GM18519 (cell line): ENCODE measurements around the gene ITGAD.
A peak's percentile ranks its signal among the peaks of the same experiment; 100 is the strongest.

Experiments used
- ATAC-seq: cut with Tn5 transposase; IDR thresholded peaks from one replicate; pipeline ENCODE4 v1.9.1; 2021; ENCODE audit warnings: mild to moderate bottlenecking, moderate library complexity; ENCODE audit not compliant: unreplicated experiment, low FRiP score

Gene ITGAD

DNA sequence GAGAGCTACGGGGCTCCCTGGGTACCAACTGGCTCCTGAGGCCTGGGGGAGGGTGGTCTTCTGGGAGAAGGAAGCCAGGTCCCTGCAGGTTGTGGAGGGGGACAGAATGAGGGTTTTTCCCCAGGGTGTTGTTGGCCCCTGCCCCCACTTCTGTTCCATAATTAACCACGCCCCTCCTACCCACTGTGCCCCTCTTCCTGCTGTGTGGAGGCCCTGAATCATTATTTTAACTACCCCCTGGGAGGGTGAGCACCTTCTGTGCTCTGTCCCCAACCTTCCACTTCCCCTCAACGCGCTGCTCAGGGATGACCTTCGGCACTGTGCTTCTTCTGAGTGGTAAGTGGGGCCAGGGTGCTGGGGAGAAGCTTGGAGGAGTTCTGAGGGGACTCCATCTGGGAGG lies at the start of gene ITGAD:
TSS of gene ITGAD (plus strand) at position 280 of the 400 bp plus-strand sequence. CDS start at position 306, 26 bp downstream.
- no peak for ATAC-seq

DNA sequence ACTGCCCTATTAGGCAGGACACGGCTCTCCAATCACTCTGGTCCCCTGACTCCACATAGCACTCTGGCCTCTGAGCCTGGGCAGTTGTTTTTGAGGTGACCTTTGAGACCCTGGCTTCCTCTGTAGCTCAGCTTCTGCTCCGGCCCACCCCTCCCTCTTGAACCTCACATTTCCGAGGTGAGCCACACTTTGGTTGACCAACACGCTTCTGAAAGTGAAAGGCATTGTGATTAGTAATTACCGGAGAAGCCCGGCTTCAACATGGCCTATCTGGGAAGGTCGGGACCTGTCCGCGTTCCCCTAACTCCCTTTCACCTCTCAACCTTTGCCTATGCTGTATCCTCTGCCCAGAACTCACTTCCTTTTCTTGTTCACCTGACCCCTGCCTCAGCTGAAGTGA lies 48.4 kb upstream of the ITGAD start:
- no peak for ATAC-seq

DNA sequence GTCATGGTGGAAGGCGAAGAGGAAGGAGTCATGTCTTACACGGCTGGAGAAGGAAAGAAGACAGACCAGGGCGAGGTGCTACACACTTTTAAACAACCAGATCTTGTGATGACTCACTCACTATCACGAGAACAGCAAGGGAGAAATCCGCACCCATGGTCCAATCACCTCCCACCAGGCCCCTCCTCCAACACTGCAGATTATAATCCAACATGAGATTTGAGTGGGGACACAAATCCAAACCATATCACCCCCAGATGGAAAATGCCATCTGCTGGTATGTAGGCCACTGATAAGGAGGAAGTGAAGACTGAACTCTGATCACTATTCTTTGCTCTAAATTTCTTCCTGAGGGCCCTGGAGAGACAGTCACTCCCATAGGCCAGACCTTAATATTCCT lies 45.7 kb upstream of the ITGAD start:
- ATAC-seq, result no peak

DNA sequence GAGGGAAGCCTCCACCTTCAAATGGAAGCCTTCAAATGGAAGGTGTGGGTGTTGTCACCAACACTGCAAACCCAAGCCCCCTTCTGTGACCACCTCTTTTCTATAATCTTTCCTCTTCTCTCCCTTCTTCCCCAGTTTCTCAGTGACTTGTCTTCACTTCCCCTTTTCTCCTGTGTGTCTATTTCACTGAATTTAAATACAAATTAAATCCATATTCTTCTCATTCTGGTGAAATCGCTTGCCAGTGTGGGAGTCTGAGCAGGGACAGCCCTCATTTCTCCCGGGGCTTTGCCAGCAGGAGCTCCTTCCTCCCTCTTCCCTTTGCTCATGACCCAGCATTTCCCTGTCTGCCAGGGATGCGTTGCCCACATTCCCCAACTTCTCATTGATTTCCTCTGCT lies 44.6 kb upstream of the ITGAD start:
- ATAC-seq, result no peak

DNA sequence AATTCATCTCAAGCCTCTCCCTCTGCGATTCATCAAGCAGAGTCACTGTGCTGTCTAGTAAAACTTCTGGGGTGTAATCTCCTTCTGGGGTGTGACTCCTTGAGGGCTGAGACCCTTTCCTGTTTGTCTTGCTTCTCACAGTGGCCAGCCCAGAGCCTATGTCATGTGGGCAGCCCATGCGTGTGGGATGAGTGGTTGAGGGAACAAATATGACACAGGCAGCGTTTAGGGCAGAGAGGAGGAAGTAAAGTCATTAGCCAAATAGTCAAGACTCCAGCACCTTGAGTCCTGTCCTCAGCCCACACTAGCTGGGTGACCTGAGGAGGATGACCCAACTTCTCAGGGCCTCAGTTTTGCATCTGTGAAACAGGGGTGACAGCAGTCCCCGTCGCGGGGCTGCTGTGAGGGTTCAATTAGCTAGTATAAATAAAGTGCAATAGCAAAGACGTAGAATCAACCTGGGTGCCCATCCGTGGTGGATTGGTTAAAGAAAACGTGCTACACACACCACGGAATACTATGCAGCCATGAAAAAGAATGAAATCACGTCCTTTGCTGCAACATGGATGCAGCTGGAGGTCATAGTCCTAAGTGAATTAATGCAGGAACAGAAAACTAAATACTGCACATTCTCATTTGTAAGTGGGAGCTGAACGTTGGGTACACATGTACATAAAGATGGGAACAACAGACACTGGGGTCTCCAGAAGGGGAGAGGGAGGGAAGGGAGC lies 42.7 kb upstream of the ITGAD start:
- ATAC-seq, result no peak

DNA sequence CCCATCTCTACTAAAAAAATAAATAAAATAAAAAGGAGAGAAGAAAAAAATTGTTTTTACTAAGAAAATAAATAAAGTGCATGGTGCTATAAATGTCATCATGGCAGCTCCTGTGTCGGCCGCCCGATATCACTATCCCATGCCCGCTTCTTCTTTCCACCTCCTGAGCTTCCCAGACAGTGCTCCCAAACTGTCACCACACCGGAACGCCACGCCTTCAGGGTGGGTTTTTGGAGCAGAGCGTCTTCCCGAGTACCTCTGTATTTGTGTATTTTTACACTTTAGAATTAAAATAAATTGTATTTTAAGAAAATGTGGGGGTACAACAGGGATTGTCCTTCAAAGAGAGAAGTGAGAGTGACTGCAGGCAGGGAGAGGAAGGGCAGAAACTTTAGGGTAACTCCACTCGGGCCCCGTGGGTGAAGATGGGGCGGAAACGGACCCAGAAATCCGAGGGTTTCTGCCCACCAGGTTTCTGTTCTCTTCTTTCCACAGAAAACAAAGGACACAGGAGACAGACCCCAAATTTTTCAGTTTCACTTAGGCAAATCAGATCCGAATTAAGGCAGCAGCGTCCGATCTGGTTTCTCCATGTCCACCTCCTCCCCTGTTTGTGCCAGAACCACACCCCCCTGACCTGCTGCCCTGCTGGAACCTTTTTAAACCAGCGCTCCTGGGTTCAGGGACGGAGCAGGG lies 41.7 kb upstream of the ITGAD start:
- ATAC-seq, result no peak

DNA sequence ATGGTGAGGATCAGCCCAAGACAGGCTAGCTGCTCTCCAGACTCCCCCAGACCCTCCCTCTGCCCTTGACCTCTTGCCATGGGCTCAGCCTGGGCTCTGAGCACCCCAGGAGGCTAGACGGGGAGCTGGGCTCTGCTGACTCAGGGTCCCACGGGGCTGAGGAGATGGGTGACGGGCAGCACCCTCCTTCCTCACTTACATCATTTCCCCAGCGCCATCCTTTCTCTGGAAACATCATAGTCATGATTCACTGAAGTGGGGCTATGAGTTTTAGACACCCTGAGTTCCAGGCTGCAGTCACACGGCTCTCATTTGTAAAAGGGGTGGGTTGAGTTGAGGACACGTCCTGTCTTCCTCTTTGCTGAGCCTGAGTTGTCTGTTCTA lies 41.2 kb upstream of the ITGAD start:
- ATAC-seq, result no peak

DNA sequence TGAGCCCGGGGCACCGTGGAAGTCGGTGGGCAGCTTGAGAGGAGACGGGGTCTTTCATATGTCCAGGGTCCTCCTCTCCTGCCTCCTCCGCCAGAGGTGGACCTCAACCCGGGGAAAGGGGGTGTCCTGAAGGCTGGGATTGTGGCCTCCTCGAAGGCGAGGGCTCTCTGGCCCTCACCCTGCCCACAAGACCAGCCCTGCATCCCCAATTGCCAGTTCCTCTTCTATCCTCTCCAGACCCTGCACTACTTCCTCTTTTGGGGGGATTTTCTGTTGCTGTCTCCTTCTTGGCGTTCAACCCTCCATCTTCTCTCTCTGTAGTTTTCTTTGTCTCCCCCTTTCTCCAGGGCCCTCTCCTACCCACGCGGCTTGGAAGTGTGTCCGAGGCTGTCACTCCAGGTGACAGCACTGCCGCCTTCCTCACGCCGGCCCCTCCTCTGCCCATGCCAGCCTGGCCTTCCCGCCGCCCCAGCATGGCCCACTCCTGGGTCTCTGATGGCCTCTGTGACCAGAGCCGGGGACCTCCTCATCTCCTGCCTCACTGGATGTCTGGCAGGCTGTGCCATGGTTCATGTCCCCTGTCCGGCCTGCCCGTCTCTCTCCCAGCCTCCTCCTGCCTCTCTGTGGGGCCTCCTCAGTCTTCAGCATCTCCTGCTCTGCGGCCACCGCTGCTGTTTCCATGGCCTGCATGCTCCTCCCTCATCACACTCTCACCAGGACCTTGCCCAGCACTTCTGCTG lies 40.6 kb upstream of the ITGAD start:
- ATAC-seq, result no peak

DNA sequence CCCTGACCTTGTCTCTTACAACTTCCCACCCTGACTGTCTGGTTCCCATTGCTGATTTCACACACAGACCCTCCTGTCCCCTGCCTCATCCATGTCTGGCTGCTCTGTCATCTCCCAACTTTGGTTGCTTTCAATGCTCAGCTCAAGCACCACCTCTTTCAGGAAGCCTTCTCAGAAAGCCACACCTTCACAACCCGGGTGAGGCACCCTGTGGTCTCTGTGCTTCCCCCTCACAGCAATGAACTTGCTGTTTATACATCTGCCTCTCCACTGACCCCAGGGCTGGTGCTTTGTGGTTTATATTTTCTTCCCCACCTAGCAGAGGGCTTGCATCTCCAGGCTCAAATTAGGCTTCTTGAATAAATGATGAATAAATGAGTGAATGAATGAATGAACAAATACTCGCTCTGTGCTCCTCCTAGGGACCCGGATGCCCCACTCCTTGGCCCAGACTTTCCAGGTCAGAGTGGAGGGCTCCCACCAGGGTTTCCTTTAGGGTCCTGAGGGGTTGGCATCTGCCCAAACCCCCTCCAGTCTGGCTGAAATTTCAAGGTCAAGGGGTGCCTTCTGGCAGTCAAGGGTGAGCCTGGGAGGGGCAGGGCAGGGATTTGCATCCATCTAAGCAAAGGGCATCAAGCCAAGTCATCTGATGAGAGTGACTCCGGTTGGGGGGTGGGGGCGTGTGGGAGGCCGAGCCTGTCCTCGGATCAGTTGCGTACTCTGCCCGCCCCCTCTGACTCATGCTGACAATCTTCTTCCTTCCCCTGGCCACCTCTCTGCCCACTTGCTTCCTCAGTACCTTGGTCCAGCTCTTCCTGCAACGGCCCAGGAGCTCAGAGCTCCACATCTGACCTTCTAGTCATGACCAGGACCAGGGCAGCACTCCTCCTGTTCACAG lies 38.5 kb upstream of the ITGAD start, which contains the start of gene ITGAX:
TSS of gene ITGAX (plus strand) at position 783 of the 898 bp plus-strand sequence. CDS start at position 862, 79 bp downstream.
- peak; percentile 69 for ATAC-seq

DNA sequence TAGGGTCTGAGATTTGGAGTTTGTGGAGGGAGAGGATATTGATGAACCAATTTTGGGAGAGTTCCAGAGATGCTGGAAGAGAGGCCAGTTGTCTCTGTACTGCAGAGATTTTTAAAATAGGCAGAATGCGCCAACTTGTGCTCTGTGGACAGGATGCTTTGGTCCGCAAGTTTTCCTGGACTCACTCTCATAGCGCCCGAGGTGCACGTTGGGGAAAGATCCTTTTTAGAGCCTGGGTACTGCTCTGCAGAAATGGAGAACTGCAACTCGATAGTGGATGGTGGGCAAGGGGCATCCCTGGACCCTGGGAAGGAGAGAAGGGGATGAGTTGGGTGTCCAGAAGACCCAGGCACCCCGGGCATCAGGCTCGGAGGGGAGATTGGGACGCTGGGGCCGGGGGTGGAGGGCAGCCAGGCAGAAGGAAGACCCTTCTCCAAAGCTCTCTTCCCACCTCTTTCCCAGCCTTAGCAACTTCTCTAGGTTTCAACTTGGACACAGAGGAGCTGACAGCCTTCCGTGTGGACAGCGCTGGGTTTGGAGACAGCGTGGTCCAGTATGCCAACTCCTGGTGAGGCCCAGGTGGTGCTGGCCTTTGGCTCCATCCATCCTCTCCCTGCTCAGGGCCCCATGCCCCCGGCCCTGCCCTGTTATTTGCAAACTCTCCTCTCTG lies 37.6 kb upstream of the ITGAD start:
- ATAC-seq, result no peak

DNA sequence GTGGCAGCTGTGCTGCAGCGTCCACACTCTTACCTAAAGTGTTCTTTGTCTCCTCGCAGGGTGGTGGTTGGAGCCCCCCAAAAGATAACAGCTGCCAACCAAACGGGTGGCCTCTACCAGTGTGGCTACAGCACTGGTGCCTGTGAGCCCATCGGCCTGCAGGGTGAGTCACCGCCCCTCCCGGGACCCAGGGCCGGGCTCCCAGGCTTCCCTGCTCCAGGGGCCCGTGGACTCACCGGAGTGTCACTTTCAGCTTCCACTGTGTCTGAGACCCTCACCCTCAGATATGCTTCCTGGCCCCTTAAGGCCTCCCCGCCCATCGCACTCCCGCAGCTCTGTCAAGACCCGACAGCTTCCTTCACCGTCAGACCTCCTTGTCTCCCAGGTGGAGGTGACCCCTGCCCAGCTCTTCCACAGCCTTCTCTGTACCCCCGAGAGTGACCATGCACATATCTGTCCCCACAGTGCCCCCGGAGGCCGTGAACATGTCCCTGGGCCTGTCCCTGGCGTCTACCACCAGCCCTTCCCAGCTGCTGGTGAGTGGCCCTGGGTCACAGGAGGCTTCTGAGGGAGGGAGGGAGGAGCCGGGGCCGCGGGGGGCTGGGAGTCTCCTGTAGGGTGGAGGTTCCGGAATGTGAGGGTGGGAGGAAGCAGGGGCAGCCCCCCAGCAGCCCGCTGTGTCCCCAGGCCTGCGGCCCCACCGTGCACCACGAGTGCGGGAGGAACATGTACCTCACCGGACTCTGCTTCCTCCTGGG lies 36.4 kb upstream of the ITGAD start:
- no peak for ATAC-seq

DNA sequence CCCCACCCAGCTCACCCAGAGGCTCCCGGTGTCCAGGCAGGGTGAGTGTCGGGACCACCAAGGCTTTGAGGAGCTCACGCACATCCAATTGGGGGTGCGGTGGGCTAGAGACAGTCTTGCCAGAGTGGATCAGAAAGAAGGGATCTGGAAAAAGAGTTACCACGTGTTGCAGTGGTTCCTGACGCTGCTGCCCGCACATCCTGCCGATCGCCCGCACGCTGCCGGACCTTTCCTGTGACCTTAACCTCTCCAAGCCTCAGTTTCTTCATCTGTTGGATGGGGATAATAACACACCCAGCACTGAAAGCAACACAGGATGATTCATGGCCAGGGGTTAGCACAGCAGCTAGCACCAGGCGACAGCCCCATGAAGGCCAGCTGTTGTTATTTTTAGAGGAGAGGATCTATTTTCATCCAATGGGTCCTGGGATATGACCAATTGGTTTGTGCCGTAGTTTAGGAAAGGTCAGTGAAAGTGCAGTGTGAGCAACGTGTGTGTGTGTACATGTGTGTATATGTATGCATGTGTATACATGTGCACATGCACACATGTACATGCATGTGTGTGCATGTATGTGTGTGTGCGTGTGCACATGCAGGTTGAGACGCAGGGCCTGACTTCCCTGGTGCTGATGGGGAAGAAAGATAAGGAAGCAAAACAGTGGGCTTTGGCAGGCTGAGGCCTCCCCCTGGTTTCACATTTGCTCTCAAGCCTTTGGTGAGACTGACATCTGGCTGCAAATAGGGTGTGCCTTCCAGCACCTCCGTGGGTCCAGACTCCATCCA lies 35.6 kb upstream of the ITGAD start:
- ATAC-seq, result no peak

DNA sequence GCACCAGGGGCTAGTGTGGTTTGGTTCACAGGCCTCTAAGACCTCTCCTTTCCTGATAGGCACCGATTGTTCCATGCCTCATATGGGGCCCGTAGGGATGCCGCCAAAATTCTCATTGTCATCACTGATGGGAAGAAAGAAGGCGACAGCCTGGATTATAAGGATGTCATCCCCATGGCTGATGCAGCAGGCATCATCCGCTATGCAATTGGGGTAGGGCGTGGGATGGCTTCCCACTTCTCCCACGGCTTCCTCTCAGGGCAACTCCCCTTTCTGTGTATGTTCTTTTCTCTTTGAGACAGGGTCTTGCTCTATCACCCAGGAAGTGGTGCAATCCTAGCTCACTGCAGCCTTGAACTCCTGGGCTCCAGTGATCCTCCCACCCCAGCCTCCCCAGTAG lies 32.9 kb upstream of the ITGAD start:
- no peak for ATAC-seq

DNA sequence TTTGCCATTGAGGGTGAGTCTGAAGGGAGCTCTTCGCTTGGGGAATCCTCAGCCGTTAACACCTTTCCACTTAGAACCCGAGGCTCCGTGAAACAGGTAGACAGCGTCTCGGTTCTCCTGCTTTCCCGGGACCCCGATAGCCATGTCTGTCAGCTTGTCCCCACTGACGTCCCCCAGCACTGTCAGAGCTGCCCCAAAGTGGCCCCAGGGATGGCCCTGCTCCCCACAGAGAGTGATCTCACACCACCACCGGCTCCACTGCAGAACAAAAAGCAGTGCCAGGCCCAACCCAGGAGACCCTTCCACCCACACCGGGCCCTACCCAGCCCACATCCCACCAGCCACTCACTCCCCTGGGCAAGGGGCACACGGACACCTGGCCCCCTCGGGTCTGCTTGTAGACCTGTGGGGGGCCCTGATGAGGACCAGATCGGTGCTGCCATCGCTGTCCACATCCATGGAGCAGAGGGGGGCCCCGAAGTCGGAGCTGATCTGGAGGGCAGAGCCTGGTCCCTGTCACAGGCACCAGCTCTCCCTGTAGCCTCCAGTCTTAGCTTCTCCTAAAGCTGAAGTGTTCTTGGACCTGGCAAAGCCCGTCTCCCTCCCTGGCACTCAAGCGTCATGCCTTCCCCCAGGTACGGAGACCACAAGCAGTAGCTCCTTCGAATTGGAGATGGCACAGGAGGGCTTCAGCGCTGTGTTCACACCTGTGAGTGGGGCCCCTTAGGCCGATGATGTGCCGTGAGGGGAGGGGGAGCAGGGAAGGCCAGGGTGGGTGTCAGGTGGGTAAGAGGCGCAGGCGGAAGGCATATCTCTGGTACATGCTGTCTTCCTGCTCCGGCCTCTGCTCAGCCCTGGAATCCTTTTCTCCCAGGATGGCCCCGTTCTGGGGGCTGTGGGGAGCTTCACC lies 31.7 kb upstream of the ITGAD start:
- ATAC-seq, result no peak

DNA sequence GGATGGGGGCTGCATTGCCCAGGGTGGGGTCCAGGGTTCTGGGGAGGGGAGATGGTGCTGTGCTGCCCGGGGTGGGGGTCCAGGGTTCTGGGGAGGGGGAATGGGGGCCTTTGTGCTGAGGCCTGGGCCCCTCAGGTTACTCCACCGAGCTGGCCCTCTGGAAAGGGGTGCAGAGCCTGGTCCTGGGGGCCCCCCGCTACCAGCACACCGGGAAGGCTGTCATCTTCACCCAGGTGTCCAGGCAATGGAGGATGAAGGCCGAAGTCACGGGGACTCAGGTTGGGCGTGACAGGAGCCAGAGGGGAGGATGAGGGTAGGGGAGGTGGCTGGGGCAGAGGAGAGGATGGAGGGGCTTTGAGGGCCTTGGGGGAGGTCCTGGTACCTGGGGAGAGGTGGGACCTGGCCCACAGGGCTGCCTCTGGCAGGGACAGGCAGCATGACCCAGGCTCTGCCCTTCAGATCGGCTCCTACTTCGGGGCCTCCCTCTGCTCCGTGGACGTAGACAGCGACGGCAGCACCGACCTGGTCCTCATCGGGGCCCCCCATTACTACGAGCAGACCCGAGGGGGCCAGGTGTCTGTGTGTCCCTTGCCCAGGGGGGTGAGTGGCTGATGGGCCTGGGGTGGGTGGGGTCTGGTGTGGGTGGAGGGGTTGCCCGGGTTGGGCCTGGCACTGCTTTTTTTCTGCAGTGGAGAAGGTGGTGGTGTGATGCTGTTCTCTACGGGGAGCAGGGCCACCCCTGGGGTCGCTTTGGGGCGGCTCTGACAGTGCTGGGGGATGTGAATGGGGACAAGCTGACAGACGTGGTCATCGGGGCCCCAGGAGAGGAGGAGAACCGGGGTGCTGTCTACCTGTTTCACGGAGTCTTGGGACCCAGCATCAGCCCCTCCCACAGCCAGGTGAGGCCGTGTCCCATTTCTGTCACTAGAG lies 30.4 kb upstream of the ITGAD start:
- ATAC-seq, result no peak

DNA sequence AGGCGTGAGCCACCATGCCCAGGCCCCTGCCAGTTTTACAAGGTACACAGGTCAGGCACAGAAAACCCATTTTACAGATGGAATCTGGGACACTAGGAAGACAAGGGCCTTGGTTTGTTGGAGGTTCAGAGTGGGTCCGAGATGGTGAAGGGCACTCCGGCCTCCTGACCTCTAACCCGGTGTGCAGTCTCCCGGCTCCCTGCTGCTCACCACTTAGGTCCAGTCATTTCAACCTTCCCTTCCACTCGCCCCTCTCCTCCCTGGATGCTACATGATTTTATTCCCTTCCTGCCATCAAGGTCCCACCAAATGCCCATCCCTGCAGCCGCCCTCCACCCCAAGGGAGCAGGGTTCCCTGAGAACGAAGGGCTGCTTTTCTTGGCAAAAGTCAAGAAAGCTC lies 29.4 kb upstream of the ITGAD start:
- ATAC-seq, result no peak
